SK-N-SH (cell line): ENCODE results near the gene GLIS2. TPM values are rescaled to one million over a fixed set of nuclear protein-coding genes. Genes with fewer than 3 reads are reported as not detected.

Source experiments
- CTCF ChIA-PET: fragments of 300-600, 350-600 bp; formaldehyde crosslinking; extraction: SDS; loops from one replicate; lab custom pipeline; 2021; lab: Yijun Ruan, JAX
- POLR2A ChIA-PET: fragments of 350-600 bp; sonication (Branson Sonifier 250); formaldehyde crosslinking; extraction: SDS; loops from one replicate; lab custom pipeline; 2020; ENCODE audit warnings: antibody characterized with exemption, inconsistent platforms; lab: Yijun Ruan, JAX
- DNase-seq: peaks from one replicate; pipeline ENCODE4 v3.0.0; 2012
- H2AFZ ChIP-seq: fragments of 200-600 bp; sonication (generic); 2 replicates; pipeline ENCODE4 v1.8.1; 2016; ENCODE audit warnings: antibody characterized with exemption, mild to moderate bottlenecking, low read depth
- H3F3A ChIP-seq: fragments of 200-600 bp; sonication (generic); replicated peaks from 2 replicates; pipeline ENCODE3; 2016; ENCODE audit warnings: antibody characterized with exemption, mild to moderate bottlenecking; ENCODE audit not compliant: insufficient read depth
- H3K27ac ChIP-seq, 2 experiments: fragments of 200-500 bp in 1 of 2; fragments of 200-600 bp in 1 of 2; sonication (Bioruptor generic) in 1 of 2; sonication (generic), shearing (Covaris generic) in 1 of 2; 2 replicates each; pipeline versions ENCODE4 v1.5.1 to v1.6.1; 2014 to 2016; ENCODE audit warnings: low read depth in 2 of 2, inconsistent platforms in 1 of 2, low read length in 1 of 2, mild to moderate bottlenecking in 1 of 2, mixed read lengths in 1 of 2
- H3K27me3 ChIP-seq: fragments of 200-600 bp; sonication (generic), shearing (Covaris generic); 2 replicates; pipeline ENCODE4 v1.6.1; 2016; ENCODE audit warnings: mixed run types; ENCODE audit not compliant: insufficient read depth
- H3K36me3 ChIP-seq, 2 experiments: fragments of 200-500 bp in 1 of 2; fragments of 200-600 bp in 1 of 2; sonication (Bioruptor generic) in 1 of 2; sonication (generic) in 1 of 2; replicated peaks in 1 of 2; 2 replicates each; pipeline versions ENCODE3 to v1.5.1; 2014 to 2016; ENCODE audit warnings: low read length in 1 of 2, mild to moderate bottlenecking in 1 of 2; ENCODE audit not compliant: insufficient read depth in 2 of 2, control insufficient read depth in 1 of 2
- H3K4me1 ChIP-seq, 2 experiments: fragments of 200-500 bp in 1 of 2; fragments of 200-600 bp in 1 of 2; sonication (Bioruptor generic) in 1 of 2; sonication (generic), shearing (Covaris generic) in 1 of 2; 2 replicates each; pipeline versions ENCODE4 v1.5.1 to v1.6.1; 2014 to 2016; ENCODE audit warnings: low read depth in 1 of 2, low read length in 1 of 2, mixed run types in 1 of 2; ENCODE audit not compliant: insufficient read depth in 2 of 2, control insufficient read depth in 1 of 2
- H3K4me2 ChIP-seq: fragments of 200-600 bp; sonication (generic), shearing (Covaris generic); 2 replicates; pipeline ENCODE4 v1.6.1; 2017; ENCODE audit warnings: mixed run types
- H3K4me3 ChIP-seq, 2 experiments: fragments of 200-500 bp in 1 of 2; fragments of 200-600 bp in 1 of 2; sonication (Bioruptor generic) in 1 of 2; sonication (generic), shearing (Covaris generic) in 1 of 2; 2 replicates each; pipeline versions ENCODE4 v1.5.1 to v1.8.1; 2014 to 2016; ENCODE audit warnings: low read depth in 2 of 2, inconsistent platforms in 1 of 2, low read length in 1 of 2, mild to moderate bottlenecking in 1 of 2, mixed read lengths in 1 of 2, moderate library complexity in 1 of 2
- H3K79me2 ChIP-seq: fragments of 200-600 bp; sonication (generic); 2 replicates; pipeline ENCODE4 v1.8.1; 2017; ENCODE audit warnings: mild to moderate bottlenecking; ENCODE audit not compliant: insufficient read depth
- H3K9ac ChIP-seq: fragments of 200-600 bp; sonication (generic); 2 replicates; pipeline ENCODE4 v1.6.1; 2017; ENCODE audit warnings: mixed run types
- H3K9me2 ChIP-seq: fragments of 200-600 bp; sonication (generic); 2 replicates; pipeline ENCODE4 v1.6.1; 2017; ENCODE audit warnings: mixed run types
- H3K9me3 ChIP-seq: fragments of 200-600 bp; sonication (generic); 2 replicates; pipeline ENCODE4 v1.6.1; 2017; ENCODE audit warnings: mixed run types, mild to moderate bottlenecking, moderate library complexity
- H4K20me1 ChIP-seq: fragments of 200-600 bp; sonication (generic); 2 replicates; pipeline ENCODE4 v1.6.1; 2017; ENCODE audit warnings: mild to moderate bottlenecking, mixed run types; ENCODE audit not compliant: insufficient read depth
- CTCF ChIP-seq: fragments of 200-600 bp; sonication (generic); IDR thresholded peaks from 2 replicates; pipeline ENCODE4 v1.6.1; 2017; ENCODE audit warnings: antibody characterized with exemption, mild to moderate bottlenecking, moderate library complexity
- EZH2phosphoT487 ChIP-seq: fragments of 200-600 bp; sonication (generic); IDR thresholded peaks from 2 replicates; pipeline ENCODE4 v1.6.1; 2017; ENCODE audit warnings: low read depth, mixed run types, mild to moderate bottlenecking, antibody characterized with exemption, moderate library complexity, borderline replicate concordance
- FOXJ3 ChIP-seq: sonication (generic); formaldehyde crosslinking; IDR thresholded peaks from 2 replicates; pipeline ENCODE4 v1.5.1; 2020; ENCODE audit warnings: mild to moderate bottlenecking, missing genetic modification reagents
- FOXM1 ChIP-seq: IDR thresholded peaks from 2 replicates; pipeline ENCODE4 v1.4.0; 2012; ENCODE audit warnings: low read depth, mild to moderate bottlenecking
- GABPA ChIP-seq: IDR thresholded peaks from 2 replicates; pipeline ENCODE4 v1.4.0; 2012; ENCODE audit warnings: low read depth, mild to moderate bottlenecking
- IRF3 ChIP-seq: fragments of 150-350 bp; IDR thresholded peaks from 2 replicates; pipeline ENCODE4 v1.6.1; 2016; ENCODE audit warnings: mild to moderate bottlenecking, low read depth, low read length
- RAD21 ChIP-seq: IDR thresholded peaks from 2 replicates; pipeline ENCODE4 v1.6.1; 2012; ENCODE audit warnings: mild to moderate bottlenecking, low read length
- RXRA ChIP-seq: IDR thresholded peaks from 2 replicates; pipeline ENCODE4 v1.4.0; 2012; ENCODE audit warnings: low read depth, mild to moderate bottlenecking, borderline replicate concordance
- WGBS: methylation state at CpG from one replicate; pipeline ENCODE4 v1.1.6; 2017; ENCODE audit warnings: low lambda C conversion rate; 5-methylcytosine and 5-hydroxymethylcytosine counted together
- polyA plus RNA-seq, 3 experiments: library from polyadenylated mRNA; depleted of rRNA; stranded (reverse); fragments of >200 nt; gene quantifications; 2 replicates each; pipeline ENCODE4 v1.2.3, GENCODE V29; 2012
- TF ChIP-seq, protein P1 (sequence below): IDR thresholded peaks from 2 replicates; pipeline ENCODE4 v1.4.0; 2012; ENCODE audit warnings: low read depth, borderline replicate concordance
- TF ChIP-seq, protein P2 (sequence below): fragments of 150-350 bp; IDR thresholded peaks from 2 replicates; pipeline ENCODE4 v1.6.1; 2017; ENCODE audit warnings: antibody characterized with exemption, low read length, low read depth, borderline replicate concordance
- TF ChIP-seq, protein P3 (sequence below): IDR thresholded peaks from 2 replicates; pipeline ENCODE4 v1.6.1; 2012; ENCODE audit warnings: mild to moderate bottlenecking, low read depth, low read length, moderate library complexity

Gene GLIS2
- polyA plus RNA-seq, 1 of the 3 experiments (the other 2 are of a cell fraction), result 6.5 TPM

DNA sequence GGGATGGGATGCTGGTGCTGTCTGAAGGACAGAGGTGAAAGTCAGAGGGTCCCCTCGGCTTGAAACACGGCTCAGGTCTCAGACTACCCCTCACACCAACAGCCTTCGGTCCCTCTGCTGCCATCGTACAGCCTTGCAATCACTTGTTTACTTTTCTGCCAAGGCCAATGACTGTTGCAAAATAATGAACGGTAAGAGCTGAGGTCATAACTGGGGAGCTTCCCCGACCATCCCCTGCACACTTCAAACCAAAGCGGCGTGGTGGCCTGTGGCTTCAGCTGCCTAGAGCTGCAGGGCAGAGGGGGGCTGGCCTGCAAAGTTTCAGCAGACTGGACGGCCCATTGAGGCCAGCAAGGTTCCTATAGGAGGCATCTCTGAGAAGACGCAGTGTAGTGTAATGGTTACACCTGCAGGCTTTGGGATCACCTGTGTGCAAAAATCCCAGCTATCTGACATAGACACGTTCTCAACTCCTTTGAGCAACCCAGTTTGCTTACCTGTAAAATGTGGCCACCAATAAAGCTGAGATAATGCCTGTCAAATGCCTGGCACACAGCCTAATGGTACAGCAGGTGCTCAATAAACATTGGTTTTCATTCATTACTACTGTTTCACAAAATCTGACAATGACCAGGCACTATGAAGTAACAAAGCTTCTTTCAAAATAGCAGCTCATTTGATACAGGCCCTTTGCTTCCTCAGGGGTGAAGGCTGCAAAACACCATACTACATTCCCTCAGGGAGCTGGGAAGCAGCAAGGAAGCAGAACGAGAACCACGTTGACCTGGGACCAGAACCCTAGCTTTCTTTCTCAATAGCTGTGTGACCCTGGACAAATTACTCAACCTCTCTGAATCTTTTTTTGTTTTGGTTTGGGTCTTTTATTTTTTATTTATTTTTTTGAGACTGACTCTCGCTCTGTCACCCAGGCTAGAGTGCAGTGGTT lies 30.2 kb downstream of the GLIS2 start:
- Histone ChIP-seq H2AFZ (no peak overlapping the region), H3K4me1 (peaks cover 0 to 5% of the 10 kb centered on the region in 2 experiments; a peak in 1 of 4 replicates), H3K79me2 (peaks cover 87% of the 10 kb centered on the region), H3K4me2 (no peak overlapping the region), H3K27me3 (no peaks in the 10 kb centered on the region), H3K9me2 (no peaks in the 10 kb centered on the region), H3K9me3 (no peaks in the 10 kb centered on the region)
- WGBS, result 91% methylated on average over 14 of the region's 14 CpGs
- DNase-seq, result no peak
- TF ChIP-seq GABPA (no peak), RAD21 (no peak), CTCF (no peak), FOXM1 (no peak), FOXJ3 (CRISPR knock-in tag) (no peak), IRF3 (no peak), RXRA (no peak), EZH2phosphoT487 (no peak)
- TF ChIP-seq, protein P1, sequence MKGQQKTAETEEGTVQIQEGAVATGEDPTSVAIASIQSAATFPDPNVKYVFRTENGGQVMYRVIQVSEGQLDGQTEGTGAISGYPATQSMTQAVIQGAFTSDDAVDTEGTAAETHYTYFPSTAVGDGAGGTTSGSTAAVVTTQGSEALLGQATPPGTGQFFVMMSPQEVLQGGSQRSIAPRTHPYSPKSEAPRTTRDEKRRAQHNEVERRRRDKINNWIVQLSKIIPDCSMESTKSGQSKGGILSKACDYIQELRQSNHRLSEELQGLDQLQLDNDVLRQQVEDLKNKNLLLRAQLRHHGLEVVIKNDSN, result no peak
- TF ChIP-seq, protein P2, sequence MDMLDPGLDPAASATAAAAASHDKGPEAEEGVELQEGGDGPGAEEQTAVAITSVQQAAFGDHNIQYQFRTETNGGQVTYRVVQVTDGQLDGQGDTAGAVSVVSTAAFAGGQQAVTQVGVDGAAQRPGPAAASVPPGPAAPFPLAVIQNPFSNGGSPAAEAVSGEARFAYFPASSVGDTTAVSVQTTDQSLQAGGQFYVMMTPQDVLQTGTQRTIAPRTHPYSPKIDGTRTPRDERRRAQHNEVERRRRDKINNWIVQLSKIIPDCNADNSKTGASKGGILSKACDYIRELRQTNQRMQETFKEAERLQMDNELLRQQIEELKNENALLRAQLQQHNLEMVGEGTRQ, result no peak
- TF ChIP-seq, protein P3, sequence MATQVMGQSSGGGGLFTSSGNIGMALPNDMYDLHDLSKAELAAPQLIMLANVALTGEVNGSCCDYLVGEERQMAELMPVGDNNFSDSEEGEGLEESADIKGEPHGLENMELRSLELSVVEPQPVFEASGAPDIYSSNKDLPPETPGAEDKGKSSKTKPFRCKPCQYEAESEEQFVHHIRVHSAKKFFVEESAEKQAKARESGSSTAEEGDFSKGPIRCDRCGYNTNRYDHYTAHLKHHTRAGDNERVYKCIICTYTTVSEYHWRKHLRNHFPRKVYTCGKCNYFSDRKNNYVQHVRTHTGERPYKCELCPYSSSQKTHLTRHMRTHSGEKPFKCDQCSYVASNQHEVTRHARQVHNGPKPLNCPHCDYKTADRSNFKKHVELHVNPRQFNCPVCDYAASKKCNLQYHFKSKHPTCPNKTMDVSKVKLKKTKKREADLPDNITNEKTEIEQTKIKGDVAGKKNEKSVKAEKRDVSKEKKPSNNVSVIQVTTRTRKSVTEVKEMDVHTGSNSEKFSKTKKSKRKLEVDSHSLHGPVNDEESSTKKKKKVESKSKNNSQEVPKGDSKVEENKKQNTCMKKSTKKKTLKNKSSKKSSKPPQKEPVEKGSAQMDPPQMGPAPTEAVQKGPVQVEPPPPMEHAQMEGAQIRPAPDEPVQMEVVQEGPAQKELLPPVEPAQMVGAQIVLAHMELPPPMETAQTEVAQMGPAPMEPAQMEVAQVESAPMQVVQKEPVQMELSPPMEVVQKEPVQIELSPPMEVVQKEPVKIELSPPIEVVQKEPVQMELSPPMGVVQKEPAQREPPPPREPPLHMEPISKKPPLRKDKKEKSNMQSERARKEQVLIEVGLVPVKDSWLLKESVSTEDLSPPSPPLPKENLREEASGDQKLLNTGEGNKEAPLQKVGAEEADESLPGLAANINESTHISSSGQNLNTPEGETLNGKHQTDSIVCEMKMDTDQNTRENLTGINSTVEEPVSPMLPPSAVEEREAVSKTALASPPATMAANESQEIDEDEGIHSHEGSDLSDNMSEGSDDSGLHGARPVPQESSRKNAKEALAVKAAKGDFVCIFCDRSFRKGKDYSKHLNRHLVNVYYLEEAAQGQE, result no peak
- TF ChIP-seq, all 33 proteins: peak for 0
- H3F3A ChIP-seq, result no peaks in the 10 kb centered on the region
- ChIA-PET POLR2A (no interaction called here), CTCF (interaction anchor here (1.0 to 13.0 kb wide), 5 partner anchors 10 to 57 kb away, joined by 3 to 205 read pairs (median 6); no protein-coding TSS in a partner anchor)
- no peak overlapping the region for H3K27ac ChIP-seq
- peaks cover 0 to 3% of the 10 kb centered on the region in 2 experiments for H3K36me3 ChIP-seq
- H4K20me1 ChIP-seq, result peaks cover 43% of the 10 kb centered on the region
- no peak overlapping the region for H3K4me3 ChIP-seq
- H3K9ac ChIP-seq, result no peak overlapping the region
